ENCODE data around the gene OR4K13. TPM values are rescaled to one million over a fixed set of nuclear protein-coding genes. Genes with fewer than 3 reads are reported as not detected.

OR4K13 gene
- total and polyA plus RNA-seq, 2 donors (not counting 3 experiments of a cell fraction or from before 2014, with no cell fraction given): not detected

DNA sequence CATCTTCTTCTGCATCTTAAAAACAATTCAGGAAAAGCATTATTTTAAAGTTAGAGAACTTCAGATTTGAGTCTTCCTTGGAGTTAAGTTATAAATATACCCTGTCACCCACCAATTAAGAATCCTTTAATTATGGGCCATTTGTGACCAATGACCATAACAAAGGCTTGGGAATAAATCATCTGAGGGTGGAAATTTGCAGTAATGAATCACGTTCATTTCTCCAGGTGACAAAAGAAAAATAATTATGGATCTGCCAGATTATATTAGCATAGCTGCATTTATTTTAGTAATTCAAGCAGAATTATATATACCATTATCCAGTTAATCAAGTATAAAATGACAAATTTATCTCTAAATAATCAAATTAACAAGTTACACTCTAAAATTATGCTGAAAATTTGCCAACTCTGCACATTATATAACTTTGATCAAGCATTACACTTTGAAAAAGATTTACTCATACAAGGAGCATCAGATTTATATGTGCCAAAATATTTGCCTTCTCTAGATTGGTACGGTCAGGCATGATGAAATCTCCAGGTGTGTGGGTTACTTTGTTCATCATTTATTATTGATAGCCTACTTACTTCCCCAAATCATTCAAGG, 16.5 kb downstream of the OR4K13 start, which contains the start of gene OR4K14:
Gene OR4K14, minus strand, starts transcription at position 51 of the 609 bp plus-strand sequence. CDS start 4,114 bp downstream, outside the sequence.
- TF ChIP-seq POLR2AphosphoS5 (IDR thresholded peaks at IDR 0.05; ENCODE audit: insufficient read depth, low read depth, low read length): no peak
- TF ChIP-seq POLR2A (IDR thresholded peaks at IDR 0.05; ENCODE audit: low read depth, low read length): no peak
- no peak for TF ChIP-seq FOS (IDR thresholded peaks at IDR 0.05; ENCODE audit: borderline replicate concordance, insufficient read depth, low read length)
- TF ChIP-seq MYC (IDR thresholded peaks at IDR 0.05; ENCODE audit: low read depth, low read length): no peak
- TF ChIP-seq, protein P1, sequence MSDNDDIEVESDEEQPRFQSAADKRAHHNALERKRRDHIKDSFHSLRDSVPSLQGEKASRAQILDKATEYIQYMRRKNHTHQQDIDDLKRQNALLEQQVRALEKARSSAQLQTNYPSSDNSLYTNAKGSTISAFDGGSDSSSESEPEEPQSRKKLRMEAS (IDR thresholded peaks at IDR 0.05; ENCODE audit: insufficient read depth, insufficient read length): no peak
- TF ChIP-seq, protein P2, sequence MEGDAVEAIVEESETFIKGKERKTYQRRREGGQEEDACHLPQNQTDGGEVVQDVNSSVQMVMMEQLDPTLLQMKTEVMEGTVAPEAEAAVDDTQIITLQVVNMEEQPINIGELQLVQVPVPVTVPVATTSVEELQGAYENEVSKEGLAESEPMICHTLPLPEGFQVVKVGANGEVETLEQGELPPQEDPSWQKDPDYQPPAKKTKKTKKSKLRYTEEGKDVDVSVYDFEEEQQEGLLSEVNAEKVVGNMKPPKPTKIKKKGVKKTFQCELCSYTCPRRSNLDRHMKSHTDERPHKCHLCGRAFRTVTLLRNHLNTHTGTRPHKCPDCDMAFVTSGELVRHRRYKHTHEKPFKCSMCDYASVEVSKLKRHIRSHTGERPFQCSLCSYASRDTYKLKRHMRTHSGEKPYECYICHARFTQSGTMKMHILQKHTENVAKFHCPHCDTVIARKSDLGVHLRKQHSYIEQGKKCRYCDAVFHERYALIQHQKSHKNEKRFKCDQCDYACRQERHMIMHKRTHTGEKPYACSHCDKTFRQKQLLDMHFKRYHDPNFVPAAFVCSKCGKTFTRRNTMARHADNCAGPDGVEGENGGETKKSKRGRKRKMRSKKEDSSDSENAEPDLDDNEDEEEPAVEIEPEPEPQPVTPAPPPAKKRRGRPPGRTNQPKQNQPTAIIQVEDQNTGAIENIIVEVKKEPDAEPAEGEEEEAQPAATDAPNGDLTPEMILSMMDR (IDR thresholded peaks at IDR 0.05; ENCODE audit: extremely low read depth in 1 of 2, insufficient read depth in 1 of 2, low read depth in 1 of 2, low read length in 2 of 2): no peak
- no peak for TF ChIP-seq JUN (IDR thresholded peaks at IDR 0.05; ENCODE audit: borderline replicate concordance, insufficient read depth, insufficient read length, low read depth)
- TF ChIP-seq EZH2 (IDR thresholded peaks at IDR 0.05; ENCODE audit: borderline replicate concordance, low read depth, low read length, severe bottlenecking): no peak
- TF ChIP-seq GATA2 (IDR thresholded peaks at IDR 0.05; ENCODE audit: insufficient read depth, insufficient read length, low read depth, low read length): no peak
- Histone ChIP-seq H3K4me2 (ENCODE audit: insufficient read depth, low read length) (no peak within 1 kb of the TSS), H3K36me3 (ENCODE audit: control insufficient read depth in 2 of 2, extremely low read depth in 1 of 2, insufficient read depth in 2 of 2, low read length in 2 of 2) (no peaks in the 10 kb centered on the region), H2AFZ (ENCODE audit: low read depth, low read length) (no peak within 1 kb of the TSS), H3K9me1 (replicated peaks; ENCODE audit: control insufficient read depth, extremely low read depth, insufficient read depth, low read length) (no peaks in the 10 kb centered on the region), H4K20me1 (replicated peaks; ENCODE audit: control insufficient read depth, extremely low read depth, insufficient read depth, low read length) (no peaks in the 10 kb centered on the region), H3K9ac (replicated peaks; ENCODE audit: extremely low read depth, insufficient read depth, low read length) (no peak within 1 kb of the TSS), H3K4me1 (ENCODE audit: control insufficient read depth, extremely low read depth, insufficient read depth, low read length) (no peaks in the 10 kb centered on the region), H3K9me3 (replicated peaks; ENCODE audit: control insufficient read depth, insufficient read depth, low read length) (peaks cover 4% of the 10 kb centered on the region), H3K27ac (ENCODE audit: insufficient read depth, low read depth, low read length) (no peak within 1 kb of the TSS), H3K4me3 (replicated peaks in 1 of 3; ENCODE audit: insufficient read depth in 1 of 3, low read depth in 1 of 3, low read length in 3 of 3) (no peak within 1 kb of the TSS), H3K79me2 (ENCODE audit: control insufficient read depth, insufficient read depth, low read length) (no peaks in the 10 kb centered on the region), H3K27me3 (ENCODE audit: control insufficient read depth in 2 of 2, insufficient read depth in 2 of 2, low read length in 2 of 2) (no peaks in the 10 kb centered on the region)
- dilution Hi-C loops (cut with MboI; ENCODE audit: extremely low pct_ligation_motif_present, low sequenced_read_pairs) (no loop called here), intact Hi-C loops (cut with micrococcal nuclease) (no loop called here)
- BruUV-seq (replicated peaks): no TSS peak
- ChIA-PET CTCF (no interaction called here), POLR2A (no interaction called here)
- DNase-seq (ENCODE audit: low read depth, low spot score): no peak
- FAIRE-seq: no peak
